ENCODE results near the gene CRNN. TPM values are rescaled to one million over a fixed set of nuclear protein-coding genes. Genes with fewer than 3 reads are reported as not detected.

CRNN gene
- total RNA-seq, 1 experiment from 2014 or later, result not detected

- Histone ChIP-seq H3K4me3 (no peak overlapping the region), H4K20me1 (ENCODE audit: insufficient read depth) (no peaks in the 10 kb centered on the region), H2AFZ (no peak overlapping the region), H3K9me2 (ENCODE audit: insufficient read depth) (no peaks in the 10 kb centered on the region), H3K4me1 (replicated peaks; ENCODE audit: insufficient read depth) (no peaks in the 10 kb centered on the region), H3F3A (ENCODE audit: insufficient read depth, low read depth) (no peaks in the 10 kb centered on the region), H3K79me2 (ENCODE audit: low read depth) (no peaks in the 10 kb centered on the region), H3K27me3 (ENCODE audit: insufficient read depth, low read depth) (peaks cover 67% of the 10 kb centered on the region), H3K36me3 (ENCODE audit: low read depth) (no peaks in the 10 kb centered on the region), H3K27ac (no peak overlapping the region), H3K4me2 (no peak overlapping the region), H3K9me3 (ENCODE audit: insufficient read depth, low read depth) (no peaks in the 10 kb centered on the region; the same call in 1 of the 2 replicates)
- TF ChIP-seq EZH2 (IDR thresholded peaks at IDR 0.05; ENCODE audit: low read depth), result no peak
- TF ChIP-seq, protein P1, sequence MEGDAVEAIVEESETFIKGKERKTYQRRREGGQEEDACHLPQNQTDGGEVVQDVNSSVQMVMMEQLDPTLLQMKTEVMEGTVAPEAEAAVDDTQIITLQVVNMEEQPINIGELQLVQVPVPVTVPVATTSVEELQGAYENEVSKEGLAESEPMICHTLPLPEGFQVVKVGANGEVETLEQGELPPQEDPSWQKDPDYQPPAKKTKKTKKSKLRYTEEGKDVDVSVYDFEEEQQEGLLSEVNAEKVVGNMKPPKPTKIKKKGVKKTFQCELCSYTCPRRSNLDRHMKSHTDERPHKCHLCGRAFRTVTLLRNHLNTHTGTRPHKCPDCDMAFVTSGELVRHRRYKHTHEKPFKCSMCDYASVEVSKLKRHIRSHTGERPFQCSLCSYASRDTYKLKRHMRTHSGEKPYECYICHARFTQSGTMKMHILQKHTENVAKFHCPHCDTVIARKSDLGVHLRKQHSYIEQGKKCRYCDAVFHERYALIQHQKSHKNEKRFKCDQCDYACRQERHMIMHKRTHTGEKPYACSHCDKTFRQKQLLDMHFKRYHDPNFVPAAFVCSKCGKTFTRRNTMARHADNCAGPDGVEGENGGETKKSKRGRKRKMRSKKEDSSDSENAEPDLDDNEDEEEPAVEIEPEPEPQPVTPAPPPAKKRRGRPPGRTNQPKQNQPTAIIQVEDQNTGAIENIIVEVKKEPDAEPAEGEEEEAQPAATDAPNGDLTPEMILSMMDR (conservative IDR thresholded peaks at IDR 0.05), result no peak
- intact Hi-C loops (cut with micrococcal nuclease; ENCODE audit: unreplicated experiment), result no loop called here
- no peak for DNase-seq
- ChIA-PET CTCF (no interaction called here), POLR2A (ENCODE audit: unreplicated experiment) (no interaction called here)
- no TSS peak for BruUV-seq (replicated peaks)
Measured at GRCh38 chr1:152380932-152381331, 33.1 kb downstream of the CRNN start.

- Histone ChIP-seq H3K9me2 (ENCODE audit: insufficient read depth) (no peaks in the 10 kb centered on the region), H3K79me2 (ENCODE audit: low read depth) (no peaks in the 10 kb centered on the region), H3K27ac (no peak overlapping the region), H4K20me1 (ENCODE audit: insufficient read depth) (no peaks in the 10 kb centered on the region), H3K27me3 (ENCODE audit: insufficient read depth, low read depth) (peaks cover 40% of the 10 kb centered on the region), H3K4me3 (no peak overlapping the region), H3K4me1 (replicated peaks; ENCODE audit: insufficient read depth) (no peaks in the 10 kb centered on the region), H2AFZ (no peak overlapping the region), H3K4me2 (no peak overlapping the region), H3F3A (ENCODE audit: insufficient read depth, low read depth) (no peaks in the 10 kb centered on the region), H3K9me3 (ENCODE audit: insufficient read depth, low read depth) (no peaks in the 10 kb centered on the region; the same call in 1 of the 2 replicates), H3K36me3 (ENCODE audit: low read depth) (no peaks in the 10 kb centered on the region)
- TF ChIP-seq, protein P1 (conservative IDR thresholded peaks at IDR 0.05), result no peak
- no peak for TF ChIP-seq EZH2 (IDR thresholded peaks at IDR 0.05; ENCODE audit: low read depth)
- no peak for DNase-seq
- ChIA-PET CTCF (no interaction called here), POLR2A (ENCODE audit: unreplicated experiment) (no interaction called here)
- intact Hi-C loops (cut with micrococcal nuclease; ENCODE audit: unreplicated experiment), result no loop called here
- no TSS peak for BruUV-seq (replicated peaks)
Measured at GRCh38 chr1:152374451-152374850, 39.6 kb downstream of the CRNN start.

DNA sequence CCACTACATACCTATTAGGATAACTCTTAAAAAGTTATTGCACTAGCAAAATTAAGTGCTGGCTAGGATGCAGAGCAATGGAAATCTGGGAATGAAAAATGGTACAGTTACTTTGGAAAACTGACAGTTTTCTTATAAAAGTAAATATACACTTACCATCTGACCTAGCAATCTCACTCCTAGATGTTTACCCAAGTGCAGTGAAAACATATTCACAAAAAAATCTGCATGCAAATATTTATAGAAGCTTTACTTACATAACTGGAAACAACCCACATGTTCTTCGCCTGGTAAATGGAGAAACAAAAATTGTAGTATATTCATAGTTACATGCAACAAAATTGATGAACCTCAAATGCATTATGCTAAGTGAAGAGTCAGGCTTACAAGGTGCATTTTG, 41.4 kb downstream of the CRNN start:
- TF ChIP-seq, protein P1 (conservative IDR thresholded peaks at IDR 0.05), result no peak
- Histone ChIP-seq H3K27ac (no peak overlapping the region), H3K79me2 (ENCODE audit: low read depth) (no peaks in the 10 kb centered on the region), H3K4me1 (replicated peaks; ENCODE audit: insufficient read depth) (no peaks in the 10 kb centered on the region), H3K36me3 (ENCODE audit: low read depth) (no peaks in the 10 kb centered on the region), H3K27me3 (ENCODE audit: insufficient read depth, low read depth) (peaks cover 22% of the 10 kb centered on the region), H2AFZ (no peak overlapping the region), H3K9me3 (ENCODE audit: insufficient read depth, low read depth) (no peaks in the 10 kb centered on the region; the same call in 1 of the 2 replicates), H4K20me1 (ENCODE audit: insufficient read depth) (no peaks in the 10 kb centered on the region), H3K4me2 (no peak overlapping the region), H3K9me2 (ENCODE audit: insufficient read depth) (no peaks in the 10 kb centered on the region), H3F3A (ENCODE audit: insufficient read depth, low read depth) (no peaks in the 10 kb centered on the region), H3K4me3 (no peak overlapping the region)
- intact Hi-C loops (cut with micrococcal nuclease; ENCODE audit: unreplicated experiment), result no loop called here
- ChIA-PET POLR2A (ENCODE audit: unreplicated experiment) (no interaction called here), CTCF (no interaction called here)
- BruUV-seq (replicated peaks), result no TSS peak
- no peak for DNase-seq
